Brain microvascular endothelial cell (primary cell): ENCODE data around the gene LETM1.
A peak's percentile ranks its signal among the peaks of the same experiment; 100 is the strongest.

Source experiments
- DNase-seq: peaks from one replicate; pipeline ENCODE4 v3.0.0-alpha.2; 2020
- H3K27ac ChIP-seq: fragments of 250-450 bp; sonication (Bioruptor Pico); 2 replicates; pipeline ENCODE4 v1.5.1; 2020; ENCODE audit warnings: mild to moderate bottlenecking, moderate library complexity
- H3K27me3 ChIP-seq: fragments of 250-450 bp; sonication (Bioruptor Pico); replicated peaks from 2 replicates; pipeline ENCODE4 v1.5.1; 2020; ENCODE audit warnings: mild to moderate bottlenecking
- H3K36me3 ChIP-seq: fragments of 250-450 bp; sonication (Bioruptor Pico); replicated peaks from 2 replicates; pipeline ENCODE4 v1.5.1; 2020; ENCODE audit warnings: mild to moderate bottlenecking
- H3K4me3 ChIP-seq: 2 replicates; pipeline ENCODE4 v1.5.1; 2011; ENCODE audit warnings: low read depth, mild to moderate bottlenecking, control low read depth, low read length, moderate library complexity
- CTCF ChIP-seq: IDR thresholded peaks from 2 replicates; pipeline ENCODE4 v1.5.1; 2011; ENCODE audit warnings: low read depth, mild to moderate bottlenecking, moderate library complexity, low read length, control low read depth, inconsistent platforms; ENCODE audit errors: missing control alignments
- in situ Hi-C: cut with HindIII; loops from 2 replicates; pipeline ENCODE4 v1.10.0; 2017; ENCODE audit warnings: low sequenced_read_pairs, low pct_ligation_motif_present

LETM1 gene

GRCh38 chr4:1872870-1873269 is 16.9 kb upstream of the LETM1 start:
- peak overlapping the region; percentile 21 for H3K27ac ChIP-seq
- DNase-seq, result peak; percentile 26
- no peak for TF ChIP-seq CTCF
- H3K27me3 ChIP-seq, result no peaks in the 10 kb centered on the region
- in situ Hi-C loops, result no loop called here
- no peaks in the 10 kb centered on the region for H3K36me3 ChIP-seq
- peak overlapping the region; percentile 70 for H3K4me3 ChIP-seq

GRCh38 chr4:1871471-1872021 is 15.6 kb upstream of the LETM1 start:
- in situ Hi-C loops, result no loop called here
- no peak for DNase-seq
- Histone ChIP-seq H3K36me3 (no peaks in the 10 kb centered on the region), H3K27me3 (no peaks in the 10 kb centered on the region), H3K4me3 (peak overlapping the region; percentile 70), H3K27ac (peak overlapping the region; percentile 48)
- no peak for TF ChIP-seq CTCF

- TF ChIP-seq CTCF, result no peak
- H3K4me3 ChIP-seq, result peak within 1 kb of the TSS; percentile 70
- peak; percentile 75 for DNase-seq
- H3K27me3 ChIP-seq, result no peaks in the 10 kb centered on the region
- in situ Hi-C loops, result no loop called here
- H3K36me3 ChIP-seq, result no peaks in the 10 kb centered on the region
- H3K27ac ChIP-seq, result peak within 1 kb of the TSS; percentile 79
Measured at GRCh38 chr4:1870578-1871443, 14.9 kb upstream of the LETM1 start, which contains the start of gene NSD2. Gene NSD2 (plus strand): TSS chr4:1871393. CDS start chr4:1900655, 29,262 bp downstream.

GRCh38 chr4:1870328-1870577 is 14.3 kb upstream of the LETM1 start:
- DNase-seq, result peak; percentile 52
- peak overlapping the region; percentile 61 for H3K4me3 ChIP-seq
- H3K27ac ChIP-seq, result peak overlapping the region; percentile 79
- no peak for TF ChIP-seq CTCF
- no peaks in the 10 kb centered on the region for H3K27me3 ChIP-seq
- in situ Hi-C loops, result no loop called here
- H3K36me3 ChIP-seq, result no peaks in the 10 kb centered on the region

- in situ Hi-C loops, result no loop called here
- DNase-seq, result no peak
- Histone ChIP-seq H3K36me3 (no peaks in the 10 kb centered on the region), H3K27ac (no peak overlapping the region), H3K27me3 (no peaks in the 10 kb centered on the region), H3K4me3 (peak overlapping the region; percentile 61)
- TF ChIP-seq CTCF, result no peak
Measured at GRCh38 chr4:1869530-1870327, 13.8 kb upstream of the LETM1 start.
